Ascending aorta (tissue), 2 donors: ENCODE data around the gene EHD4. TPM values are rescaled to one million over a fixed set of nuclear protein-coding genes. Genes with fewer than 3 reads are reported as not detected.

Experiments
- DNase-seq, 2 donors: peaks; one replicate each; pipeline ENCODE4 v3.0.0-alpha.2; 2019; ENCODE audit warnings: low spot score in 2 of 2
- H3K27ac ChIP-seq, 2 donors: fragments of 200-600 bp; sonication (generic); one replicate each; pipeline ENCODE4 v1.5.1; 2016 to 2017; ENCODE audit warnings: mild to moderate bottlenecking in 1 of 2
- H3K27me3 ChIP-seq: fragments of 200-600 bp; sonication (generic); one replicate; pipeline ENCODE4 v1.5.1; 2017
- H3K36me3 ChIP-seq, 2 donors: fragments of 200-600 bp; sonication (generic); one replicate each; pipeline ENCODE4 v1.5.1; 2016
- H3K4me1 ChIP-seq, 2 donors: fragments of 200-600 bp; sonication (generic); one replicate each; pipeline ENCODE4 v1.5.1; 2016 to 2017; ENCODE audit warnings: mild to moderate bottlenecking in 1 of 2
- H3K4me3 ChIP-seq, 2 donors: fragments of 200-600 bp; sonication (generic); one replicate each; pipeline ENCODE4 v1.5.1; 2016 to 2017; ENCODE audit warnings: mild to moderate bottlenecking in 1 of 2
- H3K9me3 ChIP-seq, 2 donors: fragments of 200-600 bp; sonication (generic); one replicate each; pipeline ENCODE4 v1.5.1; 2016
- intact Hi-C: fragments of 100-400 bp; cut with DNase I; formaldehyde crosslinking; loops from one replicate; pipeline ENCODE4 v1.15.1; 2023
- total RNA-seq: library from RNA; depleted of rRNA; stranded (reverse); fragments of >200 nt; gene quantifications from one replicate; pipeline ENCODE4 v1.1.0, GENCODE V29; 2016
- TF ChIP-seq, protein P1 (sequence below), 3 experiments: fragments of 200-600 bp in 2 of 3; fragments of 450-650 bp in 1 of 3; sonication (generic) in 2 of 3; IDR thresholded peaks; one replicate each; pipeline ENCODE4 v1.5.1; 2016 to 2019; ENCODE audit warnings: antibody characterized with exemption in 3 of 3, mild to moderate bottlenecking in 1 of 3, moderate library complexity in 1 of 3

The EHD4 gene
- total RNA-seq, 1 donor from 2014 or later: 70.4 TPM

DNA sequence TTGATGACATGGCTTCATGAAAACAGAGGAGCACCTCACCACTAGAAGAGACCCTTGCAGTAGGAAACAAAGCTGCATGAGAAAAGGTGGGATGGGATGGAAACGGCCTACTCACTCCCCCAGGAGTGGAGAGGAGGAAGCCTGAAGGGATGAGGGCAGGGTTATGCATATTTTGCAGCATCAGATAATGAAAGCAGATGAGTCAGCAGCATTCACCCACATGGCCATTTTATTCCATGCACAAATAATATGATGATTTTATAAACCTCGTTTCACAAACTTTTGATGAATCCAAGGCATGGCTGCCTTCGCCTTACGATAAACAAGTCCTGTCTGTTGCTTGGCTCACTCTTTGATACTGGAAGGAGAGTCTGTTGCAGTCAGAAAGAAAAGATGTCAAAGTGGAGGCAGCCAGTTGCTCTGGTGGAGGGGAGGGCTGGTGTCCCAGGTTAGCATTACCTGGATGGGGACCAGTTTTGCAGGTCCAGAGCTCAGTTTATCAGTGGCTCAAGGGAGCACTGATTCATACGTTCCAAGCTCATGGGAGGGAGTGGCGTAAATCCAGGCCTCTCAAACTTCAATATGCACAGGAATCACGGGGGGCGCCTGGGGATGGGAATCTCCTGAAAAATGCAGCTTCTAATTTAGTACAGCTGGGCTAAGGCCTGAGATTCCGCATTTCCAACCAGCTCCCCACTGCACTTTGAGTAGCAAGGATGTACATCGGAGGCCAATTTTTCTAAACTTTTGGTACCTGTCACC, 9.2 kb upstream of the EHD4 start:
- Histone ChIP-seq H3K27ac (no peak overlapping the region), H3K4me1 (peaks cover 0 to 4% of the 10 kb centered on the region in 2 donors), H3K36me3 (no peaks in the 10 kb centered on the region), H3K27me3 (no peaks in the 10 kb centered on the region), H3K4me3 (no peak overlapping the region), H3K9me3 (no peaks in the 10 kb centered on the region)
- DNase-seq: peak in 1 of 2 donors; percentile 57
- intact Hi-C loops: no loop called here
- TF ChIP-seq, protein P1, sequence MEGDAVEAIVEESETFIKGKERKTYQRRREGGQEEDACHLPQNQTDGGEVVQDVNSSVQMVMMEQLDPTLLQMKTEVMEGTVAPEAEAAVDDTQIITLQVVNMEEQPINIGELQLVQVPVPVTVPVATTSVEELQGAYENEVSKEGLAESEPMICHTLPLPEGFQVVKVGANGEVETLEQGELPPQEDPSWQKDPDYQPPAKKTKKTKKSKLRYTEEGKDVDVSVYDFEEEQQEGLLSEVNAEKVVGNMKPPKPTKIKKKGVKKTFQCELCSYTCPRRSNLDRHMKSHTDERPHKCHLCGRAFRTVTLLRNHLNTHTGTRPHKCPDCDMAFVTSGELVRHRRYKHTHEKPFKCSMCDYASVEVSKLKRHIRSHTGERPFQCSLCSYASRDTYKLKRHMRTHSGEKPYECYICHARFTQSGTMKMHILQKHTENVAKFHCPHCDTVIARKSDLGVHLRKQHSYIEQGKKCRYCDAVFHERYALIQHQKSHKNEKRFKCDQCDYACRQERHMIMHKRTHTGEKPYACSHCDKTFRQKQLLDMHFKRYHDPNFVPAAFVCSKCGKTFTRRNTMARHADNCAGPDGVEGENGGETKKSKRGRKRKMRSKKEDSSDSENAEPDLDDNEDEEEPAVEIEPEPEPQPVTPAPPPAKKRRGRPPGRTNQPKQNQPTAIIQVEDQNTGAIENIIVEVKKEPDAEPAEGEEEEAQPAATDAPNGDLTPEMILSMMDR (IDR thresholded peaks at IDR 0.05): no peak

DNA sequence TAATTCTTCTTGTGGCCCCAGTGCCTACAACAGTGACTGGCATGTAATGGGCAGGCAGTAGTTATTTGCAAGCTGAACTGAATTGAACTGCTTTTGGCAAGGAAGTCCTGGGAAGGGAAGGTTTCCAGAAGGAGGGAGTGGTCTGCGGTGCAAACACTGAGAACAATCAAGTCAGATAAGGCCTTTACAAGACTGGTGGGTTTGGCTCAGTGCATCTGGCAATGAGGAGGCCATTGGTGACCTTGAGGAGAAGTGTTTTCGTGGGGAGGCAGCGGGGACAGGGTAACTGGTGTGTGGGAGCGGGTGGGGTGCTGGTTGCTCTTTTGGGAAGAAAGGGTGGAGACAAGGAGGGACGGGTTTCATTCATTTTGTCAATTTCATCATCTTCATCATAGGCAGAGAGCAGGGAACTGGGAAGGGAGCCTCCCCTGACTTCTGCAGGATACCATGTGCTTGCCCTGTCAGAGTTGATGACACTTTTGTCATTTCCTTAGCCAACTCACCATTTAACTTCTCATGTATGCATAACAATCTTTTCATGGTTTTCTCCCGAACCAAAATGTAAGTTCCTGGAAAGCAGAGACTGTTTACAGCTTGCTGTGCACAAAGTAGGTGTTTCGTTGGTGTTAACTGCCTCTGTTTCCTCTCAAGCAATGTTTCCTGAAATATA, 8.4 kb upstream of the EHD4 start:
- H3K27me3 ChIP-seq: no peaks in the 10 kb centered on the region
- H3K4me1 ChIP-seq: peaks cover 0 to 4% of the 10 kb centered on the region in 2 donors
- H3K4me3 ChIP-seq: no peak overlapping the region
- intact Hi-C loops: no loop called here
- peak in 1 of 2 donors; percentile 34 for DNase-seq
- no peaks in the 10 kb centered on the region for H3K36me3 ChIP-seq
- TF ChIP-seq, protein P1 (IDR thresholded peaks at IDR 0.05): no peak
- H3K27ac ChIP-seq: no peak overlapping the region
- H3K9me3 ChIP-seq: no peaks in the 10 kb centered on the region

DNA sequence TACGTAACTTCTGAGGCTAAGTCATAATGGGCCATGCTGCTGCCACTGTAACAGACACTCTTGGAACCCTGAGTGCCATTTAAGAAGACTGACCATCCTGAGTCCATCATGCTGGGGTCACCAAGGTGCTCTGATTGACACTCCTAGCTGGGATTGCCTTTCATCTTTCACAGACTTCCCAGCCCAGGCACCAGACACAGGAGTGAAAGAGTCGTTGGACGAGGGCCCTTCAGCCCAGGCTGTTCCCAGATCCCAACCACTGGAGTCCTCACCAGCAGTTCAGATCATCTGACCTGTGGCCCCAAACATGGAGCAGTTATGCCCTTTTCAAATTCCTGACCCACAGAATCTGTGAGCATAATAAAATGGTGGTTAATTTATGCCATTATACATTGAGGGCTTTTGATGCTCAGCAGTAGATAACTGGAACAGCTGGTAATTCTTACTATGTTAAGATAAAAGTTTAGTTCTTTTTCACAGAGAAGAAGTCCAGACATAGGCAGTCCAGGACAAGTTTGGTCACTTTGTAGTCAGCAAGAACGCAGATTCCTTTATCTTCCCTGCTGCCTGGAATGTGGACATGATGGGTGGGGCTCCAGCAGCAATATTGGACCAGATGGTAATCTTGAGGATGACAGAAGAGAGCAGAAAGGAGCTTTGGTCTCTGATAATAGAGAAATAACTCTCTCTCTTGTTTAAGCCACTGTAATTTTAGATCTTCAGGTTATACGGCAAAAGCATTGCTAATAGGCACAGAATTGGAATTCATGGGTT, 7.3 kb upstream of the EHD4 start:
- intact Hi-C loops: no loop called here
- peak in 1 of 2 donors; percentile 8 for DNase-seq
- no peaks in the 10 kb centered on the region for H3K36me3 ChIP-seq
- H3K4me1 ChIP-seq: peaks cover 0 to under 1% of the 10 kb centered on the region in 2 donors
- no peak overlapping the region for H3K27ac ChIP-seq
- H3K27me3 ChIP-seq: no peaks in the 10 kb centered on the region
- H3K9me3 ChIP-seq: no peaks in the 10 kb centered on the region
- TF ChIP-seq, protein P1 (IDR thresholded peaks at IDR 0.05): no peak
- no peak overlapping the region for H3K4me3 ChIP-seq

DNA sequence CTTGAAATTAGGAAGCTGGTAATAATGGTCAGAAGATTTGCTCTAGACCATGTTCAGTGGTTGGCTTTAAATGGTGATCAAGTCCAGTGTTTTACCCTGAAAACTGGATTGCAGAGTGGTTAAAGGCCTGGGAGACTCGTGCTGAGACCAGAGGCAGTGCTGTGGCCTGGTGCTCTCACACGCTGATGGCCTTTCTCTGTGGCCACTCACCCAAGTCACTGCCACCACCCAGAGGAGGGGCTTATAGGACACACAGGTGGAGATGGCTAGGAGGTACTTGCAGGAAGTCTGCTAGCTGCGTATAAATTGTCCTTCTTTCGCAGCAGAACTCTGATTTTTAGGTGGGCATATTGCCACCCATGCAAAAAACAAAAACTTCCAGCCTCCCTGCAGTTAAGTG, 6.2 kb upstream of the EHD4 start:
- DNase-seq: peak in 1 of 2 donors; percentile 45
- no peaks in the 10 kb centered on the region for H3K9me3 ChIP-seq
- H3K4me3 ChIP-seq: no peak overlapping the region
- no peaks in the 10 kb centered on the region for H3K36me3 ChIP-seq
- TF ChIP-seq, protein P1 (IDR thresholded peaks at IDR 0.05): no peak
- no peak overlapping the region for H3K27ac ChIP-seq
- intact Hi-C loops: no loop called here
- no peaks in the 10 kb centered on the region for H3K4me1 ChIP-seq
- H3K27me3 ChIP-seq: no peaks in the 10 kb centered on the region

DNA sequence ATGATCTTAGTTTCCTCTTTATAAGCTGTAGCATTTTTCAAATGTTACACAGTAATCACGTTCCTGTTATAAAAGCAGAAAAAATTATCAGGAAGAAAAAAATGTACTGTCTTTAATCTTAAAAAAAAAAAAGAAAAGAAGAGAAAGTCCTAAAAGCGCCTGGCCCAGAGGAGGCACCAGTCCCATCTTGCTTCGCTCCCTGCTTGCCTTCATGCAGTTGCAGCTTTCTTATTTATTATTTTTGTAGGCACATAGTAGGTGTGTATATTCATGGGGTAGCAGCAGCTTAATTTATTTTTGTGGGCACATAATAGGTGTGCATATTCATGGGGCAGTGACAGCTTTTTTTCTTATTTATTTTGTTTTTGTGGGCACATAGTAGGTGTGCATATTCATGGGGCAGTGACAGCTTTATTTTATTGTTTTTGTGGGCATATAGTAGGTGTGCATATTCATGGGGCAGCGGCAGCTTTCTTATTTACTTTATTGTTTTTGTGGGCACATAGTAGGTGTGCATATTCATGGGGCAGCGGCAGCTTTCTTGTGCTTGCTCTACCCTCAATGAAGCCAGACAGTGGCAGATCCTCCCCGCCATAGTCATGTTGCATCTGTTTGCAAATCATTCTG, 5.5 kb upstream of the EHD4 start:
- Histone ChIP-seq H3K36me3 (no peaks in the 10 kb centered on the region), H3K9me3 (no peaks in the 10 kb centered on the region)
- intact Hi-C loops: no loop called here

More for the DNA sequence above, 5.5 kb upstream of the EHD4 start:
- H3K27me3 ChIP-seq: no peaks in the 10 kb centered on the region
- peak in 1 of 2 donors; percentile 8 for DNase-seq
- H3K4me1 ChIP-seq: no peaks in the 10 kb centered on the region
- no peak overlapping the region for H3K27ac ChIP-seq
- TF ChIP-seq, protein P1 (IDR thresholded peaks at IDR 0.05): no peak
- no peak overlapping the region for H3K4me3 ChIP-seq
